ENCODE results near the gene SAMD14. TPM values are rescaled to one million over a fixed set of nuclear protein-coding genes. Genes with fewer than 3 reads are reported as not detected.

SAMD14 gene
- total RNA-seq, 2 experiments from 2014 or later: 0.59 TPM; not detected in 1

DNA sequence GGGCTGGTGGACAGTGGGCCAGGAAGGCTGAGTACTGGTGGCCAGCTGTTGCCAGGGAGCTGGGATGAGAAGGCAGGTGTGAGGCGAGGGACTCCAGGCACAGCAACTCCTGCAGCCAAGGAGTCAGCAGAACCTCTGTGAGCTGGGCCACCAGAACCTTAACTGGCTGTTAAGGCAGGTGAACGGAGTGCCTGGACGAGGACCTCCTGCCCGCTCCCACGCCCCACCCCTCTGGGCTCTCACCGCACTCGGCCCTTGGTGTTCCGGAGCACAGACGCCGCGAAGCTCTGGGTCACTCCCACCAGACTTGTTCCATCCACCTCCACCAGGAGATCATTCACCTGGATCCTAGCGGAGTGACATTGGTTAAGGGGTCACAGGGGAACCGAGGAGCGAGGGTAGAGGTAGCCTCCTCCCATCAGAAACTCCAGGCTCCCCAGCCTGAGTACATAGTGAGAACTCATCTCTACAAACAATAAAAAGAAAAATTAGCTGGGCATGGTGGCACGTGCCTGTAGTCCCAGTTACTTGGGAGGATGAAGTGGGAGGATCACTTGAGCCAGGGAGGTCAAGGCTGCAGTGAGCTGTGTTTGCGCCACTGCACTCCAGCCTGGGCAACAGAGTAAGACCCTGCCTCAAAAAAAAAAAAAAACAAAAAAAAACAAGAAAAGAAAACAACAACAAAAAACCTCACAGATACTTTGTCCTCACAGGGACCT, 11.2 kb upstream of the SAMD14 start:
- TF ChIP-seq EZH2phosphoT487 (IDR thresholded peaks at IDR 0.05; ENCODE audit: borderline replicate concordance, low read depth, low read length): no peak
- TF ChIP-seq CTCF (conservative IDR thresholded peaks at IDR 0.05; ENCODE audit: low read length): no peak
- no TSS peak for BruUV-seq (replicated peaks)
- Histone ChIP-seq H4K20me1 (ENCODE audit: insufficient read depth, low read length) (peaks cover 4% of the 10 kb centered on the region; the same call in 1 of the 2 replicates), H3K79me2 (ENCODE audit: insufficient read depth, low read depth, low read length) (peaks cover 13% of the 10 kb centered on the region), H3K4me1 (ENCODE audit: insufficient read depth, low read length, poor library complexity, severe bottlenecking) (peaks cover 34% of the 10 kb centered on the region), H3K36me3 (ENCODE audit: insufficient read depth, low read length) (peaks cover 99% of the 10 kb centered on the region), H3K4me2 (ENCODE audit: low read length) (no peak overlapping the region), H2AFZ (ENCODE audit: low read length) (no peak overlapping the region), H3K27ac (ENCODE audit: low read depth, low read length, poor library complexity, severe bottlenecking) (no peak overlapping the region), H3K9me2 (ENCODE audit: insufficient read depth, low read length) (no peaks in the 10 kb centered on the region), H3K4me3 (ENCODE audit: low read depth, low read length, poor library complexity, severe bottlenecking) (no peak overlapping the region), H3K9me3 (ENCODE audit: low read length) (no peaks in the 10 kb centered on the region)
- POLR2A ChIA-PET: interaction anchor here (0.6 to 0.7 kb wide), 2 partner anchors 26 to 48 kb away, joined by 3 read pairs; no protein-coding TSS in a partner anchor
- intact Hi-C loops (cut with micrococcal nuclease; ENCODE audit: unreplicated experiment): no loop called here
- CTCF ChIA-PET (ENCODE audit: unreplicated experiment): no interaction called here
- no peak for DNase-seq (ENCODE audit: low spot score)

GRCh38 chr17:50139950-50140885, 10.3 kb upstream of the SAMD14 start:
- H3K9me3 ChIP-seq (ENCODE audit: low read length): no peaks in the 10 kb centered on the region
- intact Hi-C loops (cut with micrococcal nuclease; ENCODE audit: unreplicated experiment): loop anchor here (1.0 kb wide), 1 partner anchor 21 kb away; no protein-coding TSS in a partner anchor
- H2AFZ ChIP-seq (ENCODE audit: low read length): no peak overlapping the region
- peak; percentile 63 for DNase-seq (ENCODE audit: low spot score)
- no peaks in the 10 kb centered on the region for H4K20me1 ChIP-seq (ENCODE audit: insufficient read depth, low read length)
- no TSS peak for BruUV-seq (replicated peaks)
- H3K4me2 ChIP-seq (ENCODE audit: low read length): no peak overlapping the region
- no peak overlapping the region for H3K4me3 ChIP-seq (ENCODE audit: low read depth, low read length, poor library complexity, severe bottlenecking)
- TF ChIP-seq EZH2phosphoT487 (IDR thresholded peaks at IDR 0.05; ENCODE audit: borderline replicate concordance, low read depth, low read length) (no peak), CTCF (conservative IDR thresholded peaks at IDR 0.05; ENCODE audit: low read length) (peak; percentile 87)
- no peaks in the 10 kb centered on the region for H3K9me2 ChIP-seq (ENCODE audit: insufficient read depth, low read length)
- CTCF ChIA-PET (ENCODE audit: unreplicated experiment): no interaction called here
- no peak overlapping the region for H3K27ac ChIP-seq (ENCODE audit: low read depth, low read length, poor library complexity, severe bottlenecking)
- H3K79me2 ChIP-seq (ENCODE audit: insufficient read depth, low read depth, low read length): peaks cover 3% of the 10 kb centered on the region; the same call in 1 of the 2 replicates
- peaks cover 24% of the 10 kb centered on the region for H3K4me1 ChIP-seq (ENCODE audit: insufficient read depth, low read length, poor library complexity, severe bottlenecking)
- peaks cover 99% of the 10 kb centered on the region for H3K36me3 ChIP-seq (ENCODE audit: insufficient read depth, low read length)
- POLR2A ChIA-PET: no interaction called here

Data from OCI-LY7 (cell line).